ENCODE measurements around the gene PHF10.
"Not testable (repeated sequence)": the region's sequence is repeated elsewhere in the genome, so short reads cannot be mapped to it uniquely, and the experiment has no call there.

Gene PHF10

DNA sequence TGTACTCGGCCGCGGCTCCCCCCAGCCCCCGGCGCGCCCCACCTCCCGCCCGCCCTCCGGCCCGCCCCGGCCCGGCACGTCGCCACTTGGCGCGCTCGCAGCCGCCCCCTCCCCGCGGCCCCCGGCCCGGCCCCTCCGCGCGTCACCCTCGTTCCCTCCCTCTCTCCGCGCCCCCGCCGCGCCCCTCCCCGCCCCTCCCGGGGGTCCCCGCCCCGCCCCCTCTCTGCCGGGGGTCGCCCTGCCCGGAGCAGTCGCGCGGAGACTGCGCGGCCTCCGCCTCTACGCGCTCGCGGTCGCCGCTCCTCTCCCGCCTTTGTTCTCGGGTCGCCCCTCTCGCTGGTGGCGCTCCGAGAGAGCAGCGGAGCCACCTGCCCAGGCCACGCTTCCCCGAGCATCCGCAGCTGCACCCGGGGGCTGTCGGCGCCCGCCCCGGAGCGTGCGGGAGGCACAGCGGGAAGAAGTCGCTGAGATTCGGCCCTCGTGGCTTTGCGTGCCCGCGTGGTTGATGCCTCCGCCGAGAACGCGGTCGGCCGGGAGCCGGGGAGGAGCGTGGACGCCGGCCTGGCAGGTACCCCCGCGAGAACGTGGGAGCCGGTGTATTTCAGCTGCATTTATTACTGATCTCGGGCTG lies at the start of gene PHF10:
Gene PHF10 (minus strand): TSS at position 7 of the 631 bp plus-strand sequence. CDS start 569 bp downstream, outside the sequence.
- DNase-seq, result peak; percentile 72 to 79

DNA sequence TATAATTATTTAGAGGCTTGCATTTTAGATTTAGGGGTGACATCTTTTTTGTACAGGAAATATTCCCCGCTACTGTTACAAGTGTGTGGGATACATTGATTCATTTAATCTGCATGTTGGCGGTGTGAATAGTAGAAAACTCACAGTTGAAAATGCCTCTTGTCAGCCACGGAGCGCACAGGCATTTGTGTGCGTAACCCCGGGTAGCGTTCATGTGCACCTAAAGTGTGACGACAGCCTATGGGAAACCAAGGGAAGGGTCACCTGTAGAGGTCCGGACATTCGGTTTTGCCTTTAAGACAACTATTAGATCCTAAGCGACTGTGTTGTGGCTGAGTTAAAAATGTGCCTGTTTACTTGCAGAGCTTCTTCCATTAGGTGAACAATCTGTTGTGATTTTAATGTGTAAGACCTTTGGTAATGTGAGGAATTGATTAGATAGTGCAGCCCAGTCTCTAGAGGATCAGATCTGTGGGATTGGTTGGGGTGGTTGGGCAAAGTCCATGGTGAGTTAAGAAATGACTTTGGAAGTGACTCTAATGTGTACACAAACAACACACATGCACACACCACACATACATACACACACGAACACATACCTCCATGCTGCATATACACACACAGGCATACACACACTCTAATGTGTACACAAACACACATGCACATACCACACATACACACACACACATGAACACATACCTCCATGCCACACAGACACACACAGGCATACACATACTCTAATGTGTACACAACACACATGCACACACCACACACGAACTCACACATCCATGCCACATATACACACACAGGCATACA lies 42.8 kb upstream of the PHF10 start:
- DNase-seq, result no peak

DNA sequence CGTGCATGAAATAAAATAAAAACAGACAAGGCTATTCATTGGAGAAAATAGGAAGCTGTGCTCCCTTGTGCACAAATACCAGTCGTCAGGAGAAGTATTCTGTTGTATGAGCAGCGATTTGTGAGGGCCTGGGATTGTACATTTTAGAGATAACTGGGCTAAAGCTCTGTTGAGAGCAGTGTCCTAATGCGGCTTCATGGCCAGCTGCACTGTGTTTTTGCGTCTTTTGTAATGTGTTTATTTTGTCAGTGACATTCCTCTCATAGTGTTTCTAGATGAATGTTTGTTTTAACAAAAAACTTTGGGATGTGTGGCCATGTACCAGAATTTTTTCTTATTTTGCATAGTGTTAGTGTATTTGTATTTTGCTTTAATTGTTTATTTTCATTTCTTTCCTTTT lies 41.9 kb upstream of the PHF10 start:
- no peak for DNase-seq

DNA sequence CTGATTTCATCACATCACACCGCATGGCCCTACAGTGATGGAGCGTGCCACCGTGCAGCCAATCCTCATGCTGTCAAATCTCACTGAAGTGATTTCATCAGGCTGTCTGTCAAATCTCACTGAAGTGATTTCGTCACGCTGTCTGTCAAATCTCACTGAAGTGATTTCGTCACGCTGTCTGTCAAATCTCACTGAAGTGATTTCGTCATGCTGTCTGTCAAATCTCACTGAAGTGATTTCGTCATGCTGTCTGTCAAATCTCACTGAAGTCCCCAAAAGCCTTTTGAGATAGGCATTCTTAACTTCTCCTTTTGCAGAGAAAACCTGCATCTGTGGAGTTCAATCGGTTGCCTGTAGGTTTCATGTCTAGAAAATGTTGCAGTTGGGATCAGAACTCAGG lies 41.5 kb upstream of the PHF10 start:
- DNase-seq, result not testable (repeated sequence)

DNA sequence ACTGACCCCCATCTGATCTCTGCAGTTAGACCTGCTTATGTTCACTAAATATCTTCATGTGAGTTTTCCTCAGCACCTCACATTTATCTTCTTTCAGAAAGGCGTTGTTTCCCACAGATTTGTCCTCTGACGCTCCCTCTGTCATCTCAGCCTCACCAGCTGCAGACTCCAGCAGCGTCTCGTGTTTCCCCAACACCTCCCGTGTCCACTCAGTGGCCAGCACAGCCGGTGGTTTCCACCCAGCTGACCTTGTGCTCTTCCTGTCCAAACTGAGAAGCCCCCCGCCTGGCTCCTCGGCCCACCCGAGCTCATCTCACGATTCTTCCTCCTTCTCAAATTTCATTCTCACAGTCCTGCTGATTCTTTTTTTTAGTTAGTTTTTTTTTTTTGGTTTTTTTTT lies 39.6 kb upstream of the PHF10 start:
- DNase-seq, result no peak

DNA sequence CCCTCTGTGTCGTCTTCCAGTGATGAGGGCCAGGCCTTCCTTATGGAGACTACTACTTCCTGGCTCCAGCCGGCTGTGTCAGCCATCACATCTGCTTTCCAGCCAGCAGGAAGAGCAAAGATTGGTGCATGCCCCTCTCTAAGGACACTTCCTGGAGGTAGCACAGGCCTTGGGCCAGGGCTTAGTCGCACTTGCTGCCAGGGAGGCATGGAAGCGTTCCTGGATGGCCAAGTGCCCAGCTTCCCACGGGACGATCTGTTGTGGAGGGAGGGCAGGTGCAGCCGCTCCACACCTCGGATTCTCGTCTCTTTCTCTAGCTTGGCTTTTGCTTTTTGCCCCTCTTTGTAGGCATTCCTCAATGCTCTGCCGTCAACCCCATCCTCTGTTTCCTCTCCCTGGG lies 39.0 kb upstream of the PHF10 start:
- DNase-seq, result no peak

DNA sequence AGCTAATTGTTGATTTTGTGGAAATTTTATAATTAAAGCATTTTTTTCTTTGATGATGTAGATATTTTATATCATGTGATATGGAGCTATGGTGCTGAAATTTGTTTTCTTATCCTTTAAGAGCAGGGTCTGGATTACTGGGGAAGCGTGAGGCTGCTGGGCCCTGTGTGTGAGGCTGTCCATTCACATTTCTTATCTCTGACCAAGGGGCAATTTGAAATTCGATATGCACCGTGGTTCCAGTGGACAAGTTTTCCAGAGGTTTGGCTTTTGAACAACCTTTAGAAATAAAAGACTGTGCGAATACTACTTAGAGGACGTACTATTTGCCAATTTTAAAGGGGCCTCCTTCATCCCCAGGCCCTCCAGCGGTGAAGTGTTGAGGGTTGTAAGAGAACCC lies 30.9 kb upstream of the PHF10 start:
- no peak for DNase-seq

DNA sequence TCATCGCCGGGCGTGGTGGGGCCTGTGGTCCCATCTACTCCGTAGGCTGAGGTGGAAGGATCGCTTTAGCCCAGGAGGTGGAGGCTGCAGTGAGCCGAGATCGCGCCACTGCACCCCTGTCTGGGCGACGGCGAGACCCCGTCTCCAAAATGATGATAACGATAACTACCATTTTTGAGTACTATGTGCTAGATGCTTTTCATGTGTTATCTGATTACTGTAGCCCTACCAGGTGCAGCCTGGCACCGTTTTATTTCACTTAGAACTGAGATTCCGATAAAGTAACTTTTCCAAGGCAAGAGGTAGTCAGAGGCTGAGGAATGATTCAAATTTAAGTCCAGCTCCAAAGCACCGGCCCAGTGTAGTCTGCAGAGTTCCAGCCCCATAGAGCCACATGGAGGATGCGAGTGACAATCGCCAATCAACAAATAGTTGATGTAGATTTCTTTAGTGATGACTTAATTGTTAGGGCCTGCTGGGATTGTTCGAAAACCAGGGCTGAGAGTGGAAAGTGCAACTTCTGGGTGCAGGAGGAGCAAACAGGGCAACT lies 27.8 kb upstream of the PHF10 start:
- DNase-seq, result no peak

DNA sequence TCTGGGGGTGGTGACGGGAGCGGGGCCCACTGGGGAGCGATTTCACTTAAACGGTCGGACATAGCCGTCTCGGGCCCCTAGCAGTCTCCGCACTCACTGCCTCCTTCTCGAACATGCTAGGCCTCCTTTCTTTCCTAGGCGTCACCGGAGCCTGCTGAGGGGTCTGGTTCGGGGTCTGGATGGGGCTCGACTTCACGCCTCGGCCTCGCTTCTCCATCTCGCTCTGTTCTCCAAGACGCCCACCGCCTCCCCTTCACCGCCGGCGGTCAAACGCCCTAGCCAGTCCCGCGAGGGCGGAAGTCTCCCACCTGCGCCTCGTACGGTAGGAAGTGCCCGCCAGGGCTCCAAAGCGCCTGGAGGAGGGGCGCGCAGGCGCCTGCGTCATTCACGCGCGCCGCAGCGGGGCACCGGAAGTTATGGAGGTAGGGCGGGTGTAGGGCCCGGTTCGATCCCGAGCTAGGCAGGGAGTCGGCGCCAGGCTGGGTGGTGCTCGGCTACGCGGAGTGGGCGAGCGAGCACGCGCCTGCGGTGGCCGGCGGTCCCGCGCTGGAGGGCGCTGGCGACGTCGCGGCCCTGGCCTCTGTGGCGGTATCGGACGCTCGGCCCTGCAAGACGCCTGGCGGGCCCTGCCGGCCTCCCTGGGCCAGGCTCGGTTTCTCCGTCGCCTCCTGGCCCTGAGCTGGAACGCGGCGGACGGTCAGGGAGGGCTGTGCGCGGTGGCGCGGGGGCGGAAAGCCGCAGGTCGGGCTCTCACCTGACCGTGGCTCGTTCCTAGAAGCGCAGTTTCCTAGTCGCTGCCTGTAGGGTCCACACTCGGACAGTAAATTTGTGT lies 27.2 kb upstream of the PHF10 start, which contains the start of the genes DYNLT2 and ERMARD:
Gene DYNLT2 (minus strand): TSS at position 331 of the 832 bp plus-strand sequence. CDS start 114 bp downstream, at position 217.
Gene ERMARD (plus strand): TSS at position 381 of the 832 bp plus-strand sequence. CDS start 36 bp downstream, at position 417.
- peak; percentile 96 to 97 for DNase-seq

DNA sequence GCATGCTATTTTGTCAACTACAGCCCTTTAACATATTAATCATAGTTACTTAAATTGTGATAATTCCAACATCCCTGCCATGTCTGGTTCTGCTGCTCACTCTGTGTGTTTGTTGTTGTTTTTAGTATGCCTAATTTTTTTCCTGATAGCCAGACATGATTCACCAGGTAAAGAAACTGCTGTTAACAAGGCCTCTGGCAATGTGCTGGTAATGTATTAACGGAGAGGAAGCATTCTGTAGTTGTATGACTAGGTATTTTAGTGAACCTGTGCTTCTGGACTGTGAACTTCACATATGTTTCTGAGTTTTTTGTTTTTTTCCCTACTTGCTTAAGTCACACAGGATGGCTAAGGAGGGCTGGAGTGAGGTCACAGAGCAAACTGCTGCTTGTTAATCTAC lies 22.3 kb upstream of the PHF10 start:
- DNase-seq, result no peak

DNA sequence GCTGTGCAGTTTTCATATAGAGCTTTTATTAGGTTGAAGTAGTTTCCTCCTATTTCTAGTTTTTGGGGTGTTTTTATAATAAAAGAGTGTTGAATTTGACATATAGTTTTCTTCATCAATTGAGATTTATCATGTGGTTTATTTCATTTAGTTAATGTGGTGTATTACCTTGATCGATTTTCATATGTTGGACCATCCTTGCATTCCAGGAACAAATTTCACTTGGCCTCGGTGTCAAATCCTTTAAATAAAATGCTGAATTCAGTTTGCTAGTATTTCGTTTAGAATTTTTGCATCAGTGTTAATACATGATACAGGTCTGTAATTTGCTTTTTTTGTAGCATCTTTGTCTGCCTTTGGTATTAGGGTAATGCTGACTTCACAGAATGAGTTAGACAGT lies 21.1 kb upstream of the PHF10 start:
- DNase-seq, result no peak

DNA sequence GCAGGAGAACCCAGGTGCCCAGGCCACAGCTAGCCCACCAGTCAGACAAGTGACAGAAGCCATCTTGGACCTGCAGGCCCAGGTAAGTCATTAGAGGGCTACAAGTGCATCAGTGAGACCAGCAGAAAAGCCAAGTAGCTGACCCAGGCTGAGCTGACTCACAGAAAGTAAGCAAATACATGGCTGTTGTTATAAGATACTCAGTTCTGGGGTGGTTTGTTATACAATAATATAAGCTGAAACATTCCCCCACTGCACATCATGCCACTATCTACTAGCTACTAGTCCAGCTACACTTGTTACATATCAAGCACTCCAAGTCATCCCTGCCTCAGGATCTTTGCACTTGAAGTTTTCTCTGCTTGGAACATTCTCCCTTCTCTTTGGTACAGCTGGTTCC lies 17.0 kb upstream of the PHF10 start:
- DNase-seq, result no peak

DNA sequence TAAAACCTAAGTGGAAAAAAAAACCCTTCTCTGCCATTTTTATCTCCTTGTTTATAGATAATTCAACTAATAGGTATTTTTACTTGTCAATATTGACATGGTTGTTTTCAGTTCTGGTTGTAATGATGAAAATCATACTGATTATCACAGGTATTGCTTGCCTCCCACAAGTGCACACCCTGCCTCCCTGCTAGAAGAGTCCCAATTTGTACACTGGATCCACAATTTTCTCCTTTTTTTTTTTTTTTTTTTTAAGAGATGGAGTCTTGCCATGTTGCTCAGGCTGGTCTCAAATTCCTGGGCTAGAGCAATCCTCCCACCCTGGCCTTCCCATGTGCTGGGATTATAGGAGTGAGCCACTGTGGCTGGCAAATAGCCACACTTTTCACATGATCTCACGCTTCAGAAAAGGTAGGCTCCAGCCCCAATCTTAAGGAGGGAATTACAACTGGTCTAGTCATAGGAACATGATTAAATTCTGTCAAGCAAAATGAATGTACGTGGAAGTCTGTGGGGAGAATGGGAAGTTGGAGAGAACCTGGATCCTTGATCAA lies 14.8 kb upstream of the PHF10 start:
- no peak for DNase-seq

DNA sequence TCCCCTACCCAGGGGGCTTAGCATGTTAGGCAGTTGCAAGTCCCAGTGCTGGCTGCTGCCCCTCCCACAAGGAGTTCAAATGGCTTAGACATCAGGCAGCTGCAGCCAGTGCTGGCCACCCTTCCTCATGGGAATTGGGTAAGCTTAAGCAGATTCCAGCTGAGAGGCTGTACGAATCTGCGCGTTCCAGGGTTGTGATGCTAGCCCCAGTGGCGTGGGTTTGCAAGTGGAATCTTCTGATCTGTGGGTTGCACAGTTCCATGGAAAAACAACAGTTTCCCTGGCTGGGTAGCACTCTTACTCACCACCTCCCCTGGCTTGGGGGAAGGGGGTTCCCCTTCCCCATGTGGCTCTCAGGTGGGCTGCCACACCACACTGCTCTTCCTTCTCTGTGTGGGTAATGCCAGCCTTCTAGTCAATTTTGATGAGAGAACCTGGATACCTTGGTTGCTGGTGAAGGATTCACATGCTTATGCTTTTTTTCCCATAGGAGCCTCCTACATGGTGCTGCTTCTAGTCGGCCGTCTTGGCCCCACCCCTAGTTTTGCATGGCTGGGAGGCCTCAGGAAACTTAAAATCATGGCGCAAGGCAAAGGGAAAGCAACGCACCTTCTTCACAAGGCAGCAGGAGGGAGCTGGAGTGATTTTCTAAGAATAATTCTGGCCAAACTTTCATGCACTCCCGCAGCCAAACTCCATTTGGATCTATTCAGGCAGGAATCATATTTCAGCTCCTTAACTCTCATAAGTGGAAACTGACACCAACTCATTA lies 14.1 kb upstream of the PHF10 start:
- DNase-seq, result no peak

DNA sequence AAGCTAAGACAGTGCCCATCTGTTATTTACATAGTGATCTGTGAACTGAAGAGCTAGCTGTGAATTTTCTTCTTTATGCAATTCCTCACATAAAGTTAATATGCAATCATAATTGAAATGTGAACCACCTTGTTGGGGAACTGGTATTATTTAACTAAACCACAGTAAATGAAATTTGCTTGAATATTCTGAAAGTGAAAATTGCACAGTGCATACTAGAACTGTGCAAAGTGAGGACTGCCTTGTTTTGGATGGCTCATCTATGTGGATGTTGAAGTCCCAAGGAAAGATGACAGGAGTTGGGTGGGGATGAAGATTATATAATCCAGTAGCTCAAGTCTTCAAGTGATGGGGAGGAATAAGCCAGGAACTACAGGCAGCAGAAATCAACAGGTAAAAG lies 5.7 kb upstream of the PHF10 start:
- DNase-seq, result no peak

DNA sequence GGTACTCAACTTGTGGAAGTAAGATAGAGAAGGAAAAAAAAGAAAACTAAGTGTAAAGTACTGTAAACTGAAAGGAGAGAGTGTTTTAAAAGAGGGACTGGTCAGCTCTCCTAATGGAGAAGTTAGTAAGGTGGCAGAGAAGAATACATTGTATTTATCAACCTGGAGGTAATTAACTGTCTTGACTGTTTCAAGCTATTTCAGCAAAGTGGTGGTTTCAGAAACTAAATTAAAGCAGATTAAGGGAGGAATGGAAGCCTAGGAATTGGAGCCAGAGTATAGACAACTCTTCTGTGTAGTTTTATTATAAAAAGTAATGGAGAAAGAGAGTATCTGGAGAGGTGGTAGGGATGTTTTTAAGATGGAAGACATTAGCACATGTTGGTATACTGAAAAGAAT lies 2.7 kb upstream of the PHF10 start:
- no peak for DNase-seq

DNA sequence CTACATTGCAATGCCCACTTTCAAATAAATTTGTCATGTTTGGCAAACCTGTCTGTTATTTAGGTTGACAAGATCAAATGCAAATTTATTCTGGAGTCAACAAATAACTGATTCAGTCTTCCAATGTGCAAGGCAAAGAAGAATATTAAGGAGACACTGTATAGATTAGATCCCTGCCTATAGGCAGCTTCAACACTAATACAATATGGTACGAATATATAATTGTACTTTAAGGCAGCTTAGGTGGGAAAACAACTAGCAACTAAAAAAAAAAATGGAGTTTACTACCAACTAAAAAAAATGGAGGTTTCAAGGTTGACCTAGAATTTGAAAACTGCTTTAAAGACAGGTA lies 1.7 kb upstream of the PHF10 start:
- DNase-seq, result no peak

DNA sequence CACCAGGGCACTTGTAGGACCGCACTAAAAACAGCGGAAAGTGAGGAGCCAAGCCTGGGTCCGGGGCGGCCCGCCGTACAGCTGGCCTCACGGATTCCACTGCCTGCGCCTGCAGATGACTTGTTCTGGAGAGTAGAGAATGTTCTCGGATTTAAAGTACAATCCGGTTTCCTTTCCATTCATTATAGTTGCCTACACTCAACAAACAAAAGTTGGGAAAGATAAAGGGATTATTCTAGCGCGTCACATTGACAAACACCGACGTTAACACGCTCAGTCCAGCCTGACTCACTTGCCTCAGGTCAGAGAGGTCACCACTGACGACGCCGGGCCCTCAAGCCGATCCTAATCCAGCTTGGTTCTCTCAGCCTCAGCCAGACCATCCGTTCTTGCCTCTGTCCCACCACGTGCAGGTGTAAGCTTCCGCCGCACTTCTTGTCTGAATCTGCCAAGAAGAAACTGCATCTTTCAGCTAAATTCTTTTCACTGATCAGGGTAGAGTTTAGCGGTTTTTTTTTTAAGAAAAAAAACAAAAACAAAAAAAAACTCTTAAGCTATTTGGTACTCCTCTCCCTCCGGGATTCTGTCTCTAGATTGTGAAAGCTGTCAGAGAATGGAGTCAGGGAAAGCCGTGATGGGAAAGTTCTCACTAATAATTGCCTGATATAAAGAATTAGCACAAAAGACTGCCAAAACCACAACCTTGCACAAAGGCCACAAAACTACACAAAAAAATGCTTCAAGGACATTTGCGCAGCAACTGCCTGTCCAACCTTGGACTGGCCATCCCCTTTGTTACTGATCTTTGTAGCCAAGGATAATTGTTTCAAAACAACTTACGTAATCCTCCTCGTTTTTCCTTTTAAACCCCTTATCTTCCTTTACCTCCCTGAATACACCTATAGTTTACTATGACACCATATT lies 1.1 kb upstream of the PHF10 start:
- DNase-seq, result peak; percentile 50 to 54

DNA sequence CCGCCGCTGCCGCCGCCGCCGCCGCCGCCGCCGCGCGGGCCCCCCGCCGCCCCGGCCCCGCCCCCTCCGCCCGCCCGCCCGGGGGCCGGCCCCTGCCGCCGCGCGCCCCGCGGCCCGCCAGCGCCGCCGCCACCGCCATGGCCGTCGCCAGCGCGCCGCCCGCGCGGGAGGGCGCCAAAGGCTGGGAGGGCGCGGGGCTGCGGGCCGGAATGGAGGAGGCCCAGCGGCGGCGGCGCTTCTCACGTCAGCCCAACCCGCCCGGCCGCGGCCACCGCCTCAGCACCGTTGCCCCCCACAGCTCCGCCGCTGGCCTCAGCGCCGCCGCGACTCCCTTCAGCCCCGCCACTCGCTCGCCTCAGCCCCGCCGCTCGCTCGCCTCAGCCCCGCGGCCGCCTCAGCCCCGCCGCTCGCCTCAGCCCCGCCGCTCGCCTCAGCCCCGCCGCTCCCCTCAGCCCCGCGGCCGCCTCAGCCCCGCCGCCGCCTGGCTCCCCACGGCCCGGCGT lies 258 bp downstream of the PHF10 start:
- peak in 1 of 2 experiments; percentile 47 for DNase-seq

DNA sequence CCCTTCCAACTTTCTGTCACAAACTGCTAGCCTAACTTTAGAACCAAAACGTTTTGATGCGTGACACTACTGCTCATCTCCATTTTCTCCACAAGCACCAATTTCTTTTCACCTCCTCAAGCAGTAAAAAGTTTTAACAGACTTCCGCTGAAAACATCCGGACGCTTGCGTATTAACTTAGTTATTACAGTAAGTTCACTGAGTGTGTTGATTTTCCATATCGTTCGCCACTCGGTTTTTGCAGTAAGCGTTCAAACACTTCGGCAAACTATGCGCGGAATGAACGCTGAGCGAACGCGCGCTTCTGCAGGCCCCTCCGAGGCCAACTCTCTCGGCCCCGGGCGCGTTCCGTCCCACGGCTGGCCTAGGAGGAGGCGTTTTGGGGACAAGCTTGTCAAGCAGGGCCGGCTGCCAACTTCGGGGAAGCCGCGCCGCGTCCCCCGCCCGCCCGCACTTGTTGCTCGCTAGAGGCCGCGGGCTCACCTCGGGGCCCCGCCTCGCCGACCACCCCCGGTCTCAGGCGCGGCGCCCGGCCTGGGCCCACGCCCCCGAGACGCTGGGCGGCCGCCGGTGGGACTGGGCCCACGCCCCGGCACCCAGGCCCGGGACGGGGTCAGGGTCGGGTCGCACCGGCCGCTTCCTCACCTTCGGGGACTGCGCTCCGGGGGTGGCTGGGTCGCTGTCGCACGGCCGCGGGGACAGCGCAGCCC lies 945 bp downstream of the PHF10 start:
- DNase-seq, result peak; percentile 81

Measured in activated T-cell treated with anti-CD3 and anti-CD28 coated beads, Interleukin-2, amount 50 U/mL, for 48 hours (primary cell).